GM23248 (cell line): ENCODE data around the gene ARHGDIG. TPM values are rescaled to one million over a fixed set of nuclear protein-coding genes. Genes with fewer than 3 reads are reported as not detected.

Source experiments
- DNase-seq: peaks from one replicate; pipeline ENCODE4 v3.0.0-alpha.2; 2015
- H2AFZ ChIP-seq: fragments of 200-600 bp; sonication (generic); 2 replicates; pipeline ENCODE4 v1.6.1; 2016; ENCODE audit warnings: antibody characterized with exemption
- H3F3A ChIP-seq: fragments of 200-600 bp; sonication (generic); 2 replicates; pipeline ENCODE4 v1.6.1; 2016; ENCODE audit warnings: mild to moderate bottlenecking, antibody characterized with exemption, mixed run types; ENCODE audit not compliant: insufficient read depth
- H3K27ac ChIP-seq: fragments of 200-600 bp; sonication (generic); 2 replicates; pipeline ENCODE4 v1.5.1; 2016; ENCODE audit warnings: mild to moderate bottlenecking
- H3K27me3 ChIP-seq: fragments of 200-600 bp; sonication (generic); replicated peaks from 2 replicates; pipeline ENCODE4 v1.6.1; 2016; ENCODE audit warnings: mild to moderate bottlenecking; ENCODE audit not compliant: insufficient read depth
- H3K36me3 ChIP-seq: fragments of 200-600 bp; sonication (generic); 2 replicates; pipeline ENCODE4 v1.6.1; 2016; ENCODE audit warnings: low read depth, mild to moderate bottlenecking
- H3K4me1 ChIP-seq: fragments of 200-600 bp; sonication (generic); 2 replicates; pipeline ENCODE4 v1.6.1; 2016; ENCODE audit warnings: mild to moderate bottlenecking; ENCODE audit not compliant: insufficient read depth
- H3K4me2 ChIP-seq: fragments of 200-600 bp; sonication (generic); one replicate; pipeline ENCODE4 v1.6.1; 2016; ENCODE audit warnings: mild to moderate bottlenecking; ENCODE audit not compliant: unreplicated experiment
- H3K4me3 ChIP-seq: fragments of 200-600 bp; sonication (generic); 2 replicates; pipeline ENCODE4 v1.5.1; 2016; ENCODE audit warnings: mild to moderate bottlenecking
- H3K79me2 ChIP-seq: fragments of 200-600 bp; sonication (generic); 2 replicates; pipeline ENCODE4 v1.6.1; 2016; ENCODE audit warnings: mild to moderate bottlenecking; ENCODE audit not compliant: insufficient read depth
- H3K9ac ChIP-seq: fragments of 200-600 bp; sonication (generic); 2 replicates; pipeline ENCODE4 v1.6.1; 2016; ENCODE audit warnings: mild to moderate bottlenecking
- H3K9me2 ChIP-seq: fragments of 200-600 bp; sonication (generic); 2 replicates; pipeline ENCODE4 v1.6.1; 2016; ENCODE audit warnings: mixed run types, mild to moderate bottlenecking, moderate library complexity; ENCODE audit not compliant: insufficient read depth
- H3K9me3 ChIP-seq: fragments of 200-600 bp; sonication (generic); one replicate; pipeline ENCODE4 v1.6.1; 2017; ENCODE audit warnings: low read depth
- H4K20me1 ChIP-seq: fragments of 200-600 bp; sonication (generic); 2 replicates; pipeline ENCODE4 v1.6.0; 2016; ENCODE audit not compliant: insufficient read depth
- EZH2 ChIP-seq: fragments of 200-600 bp; sonication (generic); IDR thresholded peaks from 2 replicates; pipeline ENCODE4 v1.6.1; 2018; ENCODE audit warnings: antibody characterized with exemption, mild to moderate bottlenecking; ENCODE audit not compliant: insufficient read depth, poor library complexity, severe bottlenecking
- EZH2phosphoT487 ChIP-seq: fragments of 200-600 bp; sonication (generic); IDR thresholded peaks from 2 replicates; pipeline ENCODE4 v1.6.1; 2018; ENCODE audit warnings: antibody characterized with exemption, moderate library complexity, mild to moderate bottlenecking, low read depth; ENCODE audit not compliant: insufficient read depth
- WGBS, 2 experiments: methylation state at CpG; one replicate each; pipeline ENCODE4 v1.1.6; 2015 to 2017; ENCODE audit warnings: low lambda C conversion rate in 2 of 2, low coverage in 1 of 2; ENCODE audit errors: missing lambda C conversion rate in 2 of 2; 5-methylcytosine and 5-hydroxymethylcytosine counted together
- in situ Hi-C: fragments of 300-500 bp; cut with MboI; formaldehyde crosslinking; loops from 2 replicates; pipeline ENCODE4 v1.15.0; 2020
- polyA plus RNA-seq: library from polyadenylated mRNA; unstranded; fragments of >200 nt; fragmentation: Nextera tagmentation; extraction: Ambion mirVana; gene quantifications from 2 replicates; pipeline ENCODE4 v1.2.1, GENCODE V29; 2016
- total RNA-seq: library from RNA; depleted of rRNA; stranded (reverse); fragments of >200 nt; shearing (Covaris generic); gene quantifications from 2 replicates; pipeline ENCODE4 v1.2.3, GENCODE V29; 2014

Gene ARHGDIG
- total and polyA plus RNA-seq, 2 experiments from 2014 or later = 0.40 to 0.65 TPM

DNA sequence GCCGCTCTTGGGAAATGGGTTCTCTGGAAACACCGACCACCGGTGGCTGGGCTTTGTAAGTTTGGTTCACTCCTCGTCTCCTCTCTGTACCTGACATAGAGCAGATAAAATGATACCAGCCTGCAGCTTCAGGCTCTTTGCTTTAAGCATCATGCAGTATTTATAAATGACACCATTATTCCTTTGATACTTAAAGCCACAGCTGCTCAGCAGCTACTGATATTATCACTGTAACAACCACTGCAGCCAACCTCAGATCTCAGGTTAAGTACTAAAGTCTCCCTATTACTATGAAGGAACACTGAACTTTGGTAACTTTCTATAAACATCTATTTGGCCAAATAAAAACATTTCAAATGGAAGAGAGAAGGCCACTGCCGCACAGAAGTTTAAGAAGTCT lies 37.2 kb downstream of the ARHGDIG start:
- no peak overlapping the region for H3K9ac ChIP-seq
- no peak overlapping the region for H2AFZ ChIP-seq
- TF ChIP-seq EZH2 (no peak), EZH2phosphoT487 (no peak)
- no peak overlapping the region for H3K4me2 ChIP-seq
- 97 to 98% methylated on average over 5 of the region's 5 CpGs for WGBS, 2 experiments
- peaks cover 85% of the 10 kb centered on the region for H3K79me2 ChIP-seq
- no peak for DNase-seq
- no peaks in the 10 kb centered on the region for H3K27me3 ChIP-seq
- H3K27ac ChIP-seq = no peak overlapping the region
- H3F3A ChIP-seq = peaks cover 7% of the 10 kb centered on the region; the same call in 1 of the 2 replicates
- H3K4me3 ChIP-seq = no peak overlapping the region
- no peaks in the 10 kb centered on the region for H3K9me2 ChIP-seq
- no peaks in the 10 kb centered on the region for H3K9me3 ChIP-seq
- no peaks in the 10 kb centered on the region for H3K36me3 ChIP-seq
- no peaks in the 10 kb centered on the region for H3K4me1 ChIP-seq
- peaks cover 8% of the 10 kb centered on the region for H4K20me1 ChIP-seq
- in situ Hi-C loops = no loop called here

DNA sequence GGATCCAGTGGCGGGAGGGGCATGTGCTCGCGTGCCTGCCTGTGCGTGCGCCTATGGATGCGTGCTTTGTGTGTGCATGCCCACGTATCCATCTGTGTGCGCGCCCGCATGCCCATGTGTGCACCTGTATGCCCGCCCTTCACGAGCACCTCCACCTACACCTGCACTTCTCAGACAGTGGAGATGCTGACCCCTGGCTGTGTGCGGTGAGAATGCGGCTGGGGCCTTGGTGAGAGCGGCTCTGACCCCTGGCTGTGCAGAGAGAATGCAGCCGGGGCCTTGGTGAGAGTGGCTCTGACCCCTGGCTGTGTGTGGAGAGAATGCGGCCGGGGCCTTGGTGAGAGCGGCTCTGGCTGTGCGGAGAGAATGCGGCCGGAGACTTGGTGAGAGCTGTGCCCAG lies 38.2 kb downstream of the ARHGDIG start:
- Histone ChIP-seq H4K20me1 (peaks cover 8% of the 10 kb centered on the region), H3K4me3 (no peak overlapping the region), H3F3A (peaks cover 7% of the 10 kb centered on the region; the same call in 1 of the 2 replicates), H3K9ac (no peak overlapping the region), H2AFZ (no peak overlapping the region), H3K36me3 (no peaks in the 10 kb centered on the region), H3K4me2 (no peak overlapping the region), H3K27me3 (no peaks in the 10 kb centered on the region), H3K27ac (no peak overlapping the region), H3K9me2 (no peaks in the 10 kb centered on the region), H3K79me2 (peaks cover 93% of the 10 kb centered on the region), H3K4me1 (no peaks in the 10 kb centered on the region), H3K9me3 (no peaks in the 10 kb centered on the region)
- TF ChIP-seq EZH2phosphoT487 (no peak), EZH2 (no peak)
- in situ Hi-C loops = no loop called here
- DNase-seq = no peak
- WGBS, 2 experiments = 96 to 98% methylated on average over 22 of the region's 22 CpGs

GRCh38 chr16:320206-320605 lies 39.8 kb downstream of the ARHGDIG start:
- Histone ChIP-seq H3K79me2 (peaks cover 96% of the 10 kb centered on the region), H3K4me1 (no peaks in the 10 kb centered on the region), H3K9ac (no peak overlapping the region), H2AFZ (no peak overlapping the region), H3K9me2 (no peaks in the 10 kb centered on the region), H3K4me2 (no peak overlapping the region), H3K4me3 (no peak overlapping the region), H4K20me1 (peaks cover 8% of the 10 kb centered on the region), H3F3A (peaks cover 7% of the 10 kb centered on the region; the same call in 1 of the 2 replicates), H3K9me3 (no peaks in the 10 kb centered on the region), H3K27ac (no peak overlapping the region), H3K27me3 (no peaks in the 10 kb centered on the region), H3K36me3 (no peaks in the 10 kb centered on the region)
- DNase-seq = no peak
- 94 to 98% methylated on average over 5 of the region's 5 CpGs for WGBS, 2 experiments
- no peak for TF ChIP-seq EZH2
- no peak for TF ChIP-seq EZH2phosphoT487
- in situ Hi-C loops = no loop called here

DNA sequence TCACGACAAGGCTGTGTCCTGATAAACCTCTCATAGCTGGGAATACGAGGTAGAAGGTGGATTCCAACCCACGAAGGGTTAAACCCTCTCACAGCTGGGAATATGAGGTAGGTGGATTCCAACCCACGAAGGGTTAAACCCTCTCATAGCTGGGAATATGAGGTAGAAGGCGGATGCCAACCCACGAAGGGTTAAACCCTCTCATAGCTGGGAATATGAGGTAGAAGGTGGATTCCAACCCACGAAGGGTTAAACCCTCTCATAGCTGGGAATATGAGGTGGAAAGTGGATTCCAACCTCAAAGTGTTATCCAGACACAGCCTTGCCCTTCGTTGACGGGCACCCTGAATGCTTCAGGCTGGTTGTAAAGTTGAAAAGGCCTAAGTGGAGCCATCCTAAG lies 41.1 kb downstream of the ARHGDIG start:
- no peak for DNase-seq
- in situ Hi-C loops = no loop called here

More for the DNA sequence above, 41.1 kb downstream of the ARHGDIG start:
- no peak overlapping the region for H3K9ac ChIP-seq
- no peaks in the 10 kb centered on the region for H3K36me3 ChIP-seq
- peaks cover 8% of the 10 kb centered on the region for H4K20me1 ChIP-seq
- no peak overlapping the region for H3K4me3 ChIP-seq
- H2AFZ ChIP-seq = no peak overlapping the region
- no peaks in the 10 kb centered on the region for H3K9me2 ChIP-seq
- no peaks in the 10 kb centered on the region for H3K9me3 ChIP-seq
- H3K79me2 ChIP-seq = peaks cover 95% of the 10 kb centered on the region
- TF ChIP-seq EZH2phosphoT487 = no peak
- TF ChIP-seq EZH2 = no peak
- H3K27ac ChIP-seq = no peak overlapping the region
- H3K4me2 ChIP-seq = no peak overlapping the region
- WGBS, 2 experiments = 77 to 80% methylated on average over 9 of the region's 9 CpGs
- H3F3A ChIP-seq = peaks cover 7% of the 10 kb centered on the region; the same call in 1 of the 2 replicates
- H3K27me3 ChIP-seq = no peaks in the 10 kb centered on the region
- H3K4me1 ChIP-seq = no peaks in the 10 kb centered on the region
